GM18498 (cell line): ENCODE measurements around the gene NKD1.

Source experiments
- ATAC-seq: cut with Tn5 transposase; IDR thresholded peaks from one replicate; pipeline ENCODE4 v1.9.1; 2021; ENCODE audit warnings: mild to moderate bottlenecking, moderate library complexity; ENCODE audit not compliant: unreplicated experiment

Gene NKD1

DNA sequence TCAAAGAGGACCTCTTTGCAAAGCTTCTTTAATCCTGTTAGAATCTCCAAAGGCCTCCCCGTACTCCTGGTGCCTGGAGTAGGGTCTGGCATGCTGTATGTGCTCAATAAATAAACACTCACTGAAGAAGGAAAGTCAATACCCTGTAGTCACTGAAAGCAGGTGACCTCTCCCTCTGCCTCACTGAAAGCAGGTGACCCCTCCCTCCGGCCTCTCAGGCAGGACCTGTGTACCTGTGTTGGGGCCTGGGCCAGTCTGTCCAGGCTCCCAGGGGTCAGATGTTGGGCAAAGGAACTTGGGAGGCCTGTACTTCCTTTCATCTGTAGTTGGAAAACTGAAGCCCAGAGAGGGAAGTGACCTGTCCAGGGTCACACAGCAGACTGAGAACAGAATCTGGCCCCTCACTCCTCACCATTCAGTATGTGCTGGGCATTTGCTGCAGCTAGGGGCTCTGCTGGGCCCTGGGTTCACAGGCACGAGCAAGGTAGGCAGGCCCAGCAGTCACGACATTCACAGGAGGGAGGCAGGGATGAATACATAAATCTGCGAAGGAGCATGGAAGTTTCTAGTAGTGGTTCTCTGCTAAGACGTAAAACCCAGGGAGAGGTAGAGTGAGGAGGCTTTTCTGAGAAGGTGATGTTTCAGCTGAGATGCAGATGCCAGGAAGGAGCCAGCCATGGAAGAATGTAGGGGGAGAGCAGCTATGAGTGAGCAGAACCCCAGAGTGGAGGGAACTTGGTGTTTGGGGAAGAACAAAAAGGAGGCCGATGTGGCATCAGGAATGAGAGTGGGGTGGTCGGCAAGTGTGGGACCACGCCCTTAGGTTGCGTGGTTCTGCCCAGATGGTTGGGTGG lies 64.0 kb downstream of the NKD1 start:
- no peak for ATAC-seq

- no peak for ATAC-seq
Observed at GRCh38 chr16:50612849-50613198, 64.6 kb downstream of the NKD1 start.

GRCh38 chr16:50613281-50613963 lies 65.2 kb downstream of the NKD1 start:
- ATAC-seq: no peak

DNA sequence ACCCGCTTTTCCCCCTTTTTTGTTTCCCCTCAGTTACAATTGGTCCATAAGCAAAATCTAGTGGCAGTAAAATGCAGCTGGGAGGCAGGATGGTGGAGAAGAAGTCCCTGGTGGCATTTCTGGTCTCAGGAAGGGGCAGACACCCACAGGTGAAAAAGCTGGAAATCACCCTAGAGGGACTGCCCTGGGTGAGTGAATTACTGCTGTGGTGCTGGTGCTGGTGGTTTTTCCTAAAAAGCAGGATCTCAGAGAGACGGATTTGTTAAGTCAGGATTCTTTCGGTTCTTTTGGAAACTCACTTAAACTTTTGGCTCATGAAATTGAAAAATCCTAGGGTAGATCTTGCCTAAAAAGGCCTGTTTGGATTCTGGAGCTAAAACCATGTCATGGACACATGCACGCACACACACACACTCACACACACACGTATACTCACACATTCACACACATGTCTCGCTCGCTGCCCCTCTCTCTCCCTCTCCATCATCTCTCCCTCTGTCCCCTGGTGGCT lies 65.8 kb downstream of the NKD1 start:
- no peak for ATAC-seq

DNA sequence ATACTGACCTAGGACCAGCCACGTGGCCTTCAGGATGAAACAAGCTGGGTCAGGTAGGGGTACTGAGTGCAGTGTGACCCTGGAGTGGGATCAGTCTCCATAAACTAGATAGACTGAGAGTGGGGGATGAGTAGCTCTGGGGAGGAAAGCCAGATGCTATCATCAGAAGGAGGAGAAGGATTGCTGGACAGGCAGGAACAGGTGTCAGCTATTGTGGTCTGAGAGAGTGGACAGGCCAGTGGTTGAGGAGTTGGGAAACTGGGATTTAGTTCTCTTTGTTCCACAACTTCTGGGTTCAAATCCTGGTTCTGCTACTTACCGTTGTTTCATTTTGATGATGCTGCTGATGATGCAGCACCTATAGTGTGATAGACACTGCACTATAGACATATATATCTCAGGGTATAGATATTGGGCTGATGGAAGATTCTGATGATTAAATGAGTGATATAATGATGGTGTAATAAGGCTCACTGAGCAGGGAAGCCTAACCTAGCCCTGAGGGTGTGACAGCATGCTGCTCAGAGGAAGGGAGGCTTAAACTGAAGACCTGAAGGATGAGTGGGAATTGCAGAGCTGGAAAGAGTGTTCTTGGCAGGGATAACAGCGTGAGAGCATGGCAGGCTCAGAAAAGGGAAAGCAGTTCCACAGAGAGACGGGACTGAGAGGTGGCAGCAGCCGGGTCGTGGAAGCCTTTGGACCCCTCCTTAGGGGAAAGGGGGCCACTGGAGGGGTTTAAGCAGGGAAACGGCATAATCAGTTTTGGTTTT lies 66.9 kb downstream of the NKD1 start:
- ATAC-seq: no peak

DNA sequence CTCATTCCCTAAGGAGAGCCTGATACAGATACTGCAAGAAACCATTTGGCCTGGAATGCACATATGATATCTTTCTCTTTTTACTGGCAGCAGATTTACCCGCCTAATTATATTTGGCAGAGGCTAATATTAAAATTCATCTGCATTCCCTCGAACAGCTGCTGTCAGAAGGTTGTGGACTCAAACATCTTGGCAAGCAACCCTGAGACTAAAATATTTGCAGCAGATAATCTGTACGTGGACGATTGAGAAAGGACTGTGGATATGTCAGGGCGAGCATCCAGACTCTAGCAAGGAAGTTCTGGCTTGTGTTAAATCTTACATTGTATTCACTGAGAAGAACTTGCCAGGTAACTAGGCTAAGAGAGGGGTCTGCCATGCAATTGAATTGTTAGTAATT lies 67.7 kb downstream of the NKD1 start:
- ATAC-seq: no peak

DNA sequence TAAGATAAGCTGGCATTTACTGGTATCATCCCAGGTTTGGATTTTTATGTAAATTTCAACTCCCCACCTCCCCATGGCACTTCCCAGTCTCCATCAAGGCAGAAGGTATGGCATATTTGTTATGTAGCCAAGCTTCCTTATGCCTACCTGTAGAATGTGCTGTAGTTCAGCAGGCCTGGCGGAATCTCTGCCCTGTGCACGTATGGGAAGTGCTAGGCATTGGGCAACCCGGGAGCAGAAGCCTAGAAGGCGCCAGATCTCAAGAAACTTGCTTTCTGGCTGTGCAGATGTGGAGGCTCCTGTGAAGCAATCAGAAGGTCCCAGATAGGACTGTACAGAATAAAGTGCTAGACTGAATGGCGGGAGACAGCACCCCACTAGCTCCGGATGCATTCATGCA lies 68.2 kb downstream of the NKD1 start:
- ATAC-seq: no peak

- no peak for ATAC-seq
Observed at GRCh38 chr16:50616883-50617645, 68.9 kb downstream of the NKD1 start.

- no peak for ATAC-seq
Observed at GRCh38 chr16:50617646-50618184, 69.5 kb downstream of the NKD1 start.

- ATAC-seq: no peak
Observed at GRCh38 chr16:50618238-50618918, 70.2 kb downstream of the NKD1 start.

GRCh38 chr16:50619702-50620491 lies 71.7 kb downstream of the NKD1 start:
- no peak for ATAC-seq

- no peak for ATAC-seq
Observed at GRCh38 chr16:50620646-50621451, 72.7 kb downstream of the NKD1 start.

DNA sequence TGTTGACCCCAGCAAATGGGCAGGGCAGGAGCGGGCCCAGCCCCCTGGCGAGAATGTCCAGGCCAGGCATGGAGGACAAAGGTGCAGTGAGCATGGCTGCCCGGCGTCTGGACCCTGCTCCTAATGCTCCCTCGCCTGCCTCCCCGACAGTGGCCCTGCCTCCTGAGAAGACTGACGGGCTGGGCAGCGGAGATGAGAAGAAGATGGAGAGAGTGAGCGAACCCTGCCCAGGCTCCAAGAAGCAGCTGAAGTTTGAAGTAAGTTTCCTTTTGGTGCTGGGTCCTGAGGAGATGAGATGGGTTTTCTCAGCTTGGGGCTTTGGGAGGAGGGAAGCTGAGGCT lies 73.2 kb downstream of the NKD1 start:
- ATAC-seq: no peak

- no peak for ATAC-seq
Observed at GRCh38 chr16:50622029-50622428, 73.8 kb downstream of the NKD1 start.

- no peak for ATAC-seq
Observed at GRCh38 chr16:50622643-50623369, 74.6 kb downstream of the NKD1 start.

DNA sequence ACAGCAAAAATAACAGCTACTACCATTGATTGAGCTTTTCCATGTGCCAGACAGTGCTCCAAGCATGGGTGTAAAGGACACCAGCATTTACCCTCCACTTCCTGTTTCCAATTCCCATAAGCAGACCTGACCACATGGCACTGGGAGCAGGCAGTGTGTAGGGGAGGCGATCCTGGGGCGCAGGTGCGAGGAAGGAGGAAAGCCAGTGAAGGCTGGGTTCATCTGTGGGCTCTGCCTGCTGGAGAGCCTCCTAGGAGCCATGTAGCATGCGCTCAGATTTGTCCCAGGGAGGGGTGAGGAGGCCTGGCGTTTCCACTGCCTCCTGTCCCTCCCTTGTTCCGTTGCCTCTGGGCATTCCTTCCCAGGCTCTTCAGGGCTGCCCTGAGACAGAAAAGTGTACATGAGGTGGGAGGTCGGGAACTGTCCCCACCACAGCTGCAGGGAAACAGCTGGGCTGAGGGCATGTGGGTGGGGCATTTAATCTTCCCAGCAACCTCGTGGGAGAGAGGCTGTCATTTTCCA lies 76.3 kb downstream of the NKD1 start:
- no peak for ATAC-seq

DNA sequence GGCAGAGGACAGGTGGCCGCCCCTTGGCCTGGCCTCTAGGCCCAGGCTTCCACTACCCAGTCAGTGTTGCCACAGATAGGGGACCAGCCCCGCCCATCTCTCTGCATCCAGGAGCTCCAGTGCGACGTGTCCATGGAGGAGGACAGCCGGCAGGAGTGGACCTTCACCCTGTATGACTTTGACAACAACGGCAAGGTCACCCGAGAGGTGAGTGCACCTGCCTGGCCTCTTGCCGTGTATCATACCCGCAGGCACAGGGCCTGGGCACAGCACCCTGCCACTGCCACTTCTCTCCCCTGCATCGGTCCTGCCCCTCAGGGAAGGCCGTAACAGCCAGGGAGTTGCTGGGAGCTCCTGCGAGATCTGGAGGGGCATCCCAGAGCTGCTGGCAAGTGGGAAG lies 77.2 kb downstream of the NKD1 start:
- ATAC-seq: no peak

- ATAC-seq: no peak
Observed at GRCh38 chr16:50626868-50627267, 78.7 kb downstream of the NKD1 start.
